OCI-LY7 (cell line): Measurements from ENCODE around the gene DIP2C.

Experiments used
- EZH2phosphoT487 ChIP-seq: fragments of 200-600 bp; sonication (generic); IDR thresholded peaks from 2 replicates; pipeline ENCODE4 v1.6.1; 2018; ENCODE audit warnings: low read depth, borderline replicate concordance, mild to moderate bottlenecking, mixed run types, antibody characterized with exemption, low read length, moderate library complexity, mixed read lengths
- TF ChIP-seq, protein P1 (sequence below): fragments of 200-600 bp; sonication (generic); conservative IDR thresholded peaks from 2 replicates; pipeline ENCODE4 v1.5.1; 2014; ENCODE audit warnings: mild to moderate bottlenecking, antibody characterized with exemption, low read length, moderate library complexity, mixed read lengths

DNA sequence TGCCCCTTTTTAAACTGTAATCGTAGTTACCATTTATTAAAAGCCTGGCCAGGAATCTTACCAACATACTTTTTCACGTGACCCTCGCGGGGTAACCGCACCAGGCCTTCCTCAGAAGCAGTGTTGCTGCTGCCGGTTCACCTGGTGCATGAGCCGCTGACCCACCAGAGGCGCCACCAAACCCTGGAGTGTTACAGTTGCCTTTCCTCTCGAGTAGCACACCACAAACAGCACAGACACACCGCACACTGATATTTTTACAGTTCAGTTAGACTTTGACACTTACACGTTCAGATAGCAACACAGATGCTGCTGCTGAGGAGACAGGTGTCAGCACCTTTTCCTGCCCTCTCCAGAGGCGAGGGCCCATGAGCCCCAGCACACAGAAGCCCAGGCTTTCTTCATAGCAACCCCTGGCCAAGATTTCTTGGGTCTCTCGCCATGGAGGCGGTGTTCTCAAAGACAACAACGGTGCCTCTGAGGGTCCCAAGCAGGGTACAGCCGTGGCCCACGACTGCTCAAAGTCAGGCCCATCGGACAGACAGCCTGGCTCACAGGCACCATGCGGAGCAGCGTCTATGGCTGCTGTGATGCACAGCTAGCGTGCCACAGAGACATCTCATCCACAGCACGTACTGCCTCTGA, 123.1 kb downstream of the DIP2C start:
- TF ChIP-seq, protein P1, sequence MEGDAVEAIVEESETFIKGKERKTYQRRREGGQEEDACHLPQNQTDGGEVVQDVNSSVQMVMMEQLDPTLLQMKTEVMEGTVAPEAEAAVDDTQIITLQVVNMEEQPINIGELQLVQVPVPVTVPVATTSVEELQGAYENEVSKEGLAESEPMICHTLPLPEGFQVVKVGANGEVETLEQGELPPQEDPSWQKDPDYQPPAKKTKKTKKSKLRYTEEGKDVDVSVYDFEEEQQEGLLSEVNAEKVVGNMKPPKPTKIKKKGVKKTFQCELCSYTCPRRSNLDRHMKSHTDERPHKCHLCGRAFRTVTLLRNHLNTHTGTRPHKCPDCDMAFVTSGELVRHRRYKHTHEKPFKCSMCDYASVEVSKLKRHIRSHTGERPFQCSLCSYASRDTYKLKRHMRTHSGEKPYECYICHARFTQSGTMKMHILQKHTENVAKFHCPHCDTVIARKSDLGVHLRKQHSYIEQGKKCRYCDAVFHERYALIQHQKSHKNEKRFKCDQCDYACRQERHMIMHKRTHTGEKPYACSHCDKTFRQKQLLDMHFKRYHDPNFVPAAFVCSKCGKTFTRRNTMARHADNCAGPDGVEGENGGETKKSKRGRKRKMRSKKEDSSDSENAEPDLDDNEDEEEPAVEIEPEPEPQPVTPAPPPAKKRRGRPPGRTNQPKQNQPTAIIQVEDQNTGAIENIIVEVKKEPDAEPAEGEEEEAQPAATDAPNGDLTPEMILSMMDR, result no peak
- TF ChIP-seq EZH2phosphoT487, result no peak
